Measurements from ENCODE around the gene KCNMA1.

- TF ChIP-seq CTCF (IDR thresholded peaks at IDR 0.05) (no peak), EZH2 (IDR thresholded peaks at IDR 0.05; ENCODE audit: borderline replicate concordance, insufficient read depth, low read depth, low read length, poor library complexity, severe bottlenecking) (no peak)
Observed at GRCh38 chr10:77514870-77515269, 122.7 kb downstream of the KCNMA1 start.

Measured in B cell (primary cell).